Neural cell (in vitro differentiated cells): ENCODE data around the gene ASPSCR1. TPM values are rescaled to one million over a fixed set of nuclear protein-coding genes. Genes with fewer than 3 reads are reported as not detected.

Source experiments
- H2AFZ ChIP-seq: fragments of 200-600, 300-800 bp; sonication (generic), shearing (Covaris generic); 2 replicates; pipeline ENCODE4 v1.6.0; 2014; ENCODE audit warnings: low read depth, mild to moderate bottlenecking, antibody characterized with exemption, low read length, moderate library complexity
- H3F3A ChIP-seq: fragments of 200-600 bp; shearing (Covaris generic); 2 replicates; pipeline ENCODE4 v1.6.1; 2016; ENCODE audit warnings: mild to moderate bottlenecking, moderate library complexity, mixed read lengths, antibody characterized with exemption, low read length; ENCODE audit not compliant: insufficient read depth, poor library complexity, severe bottlenecking
- H3K27ac ChIP-seq: fragments of 200-600, 300-800 bp; sonication (generic), shearing (Covaris generic); 2 replicates; pipeline ENCODE4 v1.5.1; 2014; ENCODE audit warnings: mild to moderate bottlenecking, low read length, moderate library complexity
- H3K27me3 ChIP-seq: fragments of 300-800, 200-600 bp; sonication (generic), shearing (Covaris generic); 2 replicates; pipeline ENCODE4 v1.6.0; 2014; ENCODE audit warnings: mild to moderate bottlenecking, low read depth, low read length, moderate library complexity; ENCODE audit not compliant: insufficient read depth
- H3K36me3 ChIP-seq: fragments of 300-800, 200-600 bp; sonication (generic), shearing (Covaris generic); 2 replicates; pipeline ENCODE4 v1.5.1; 2014; ENCODE audit warnings: mild to moderate bottlenecking, antibody characterized with exemption, low read length, moderate library complexity; ENCODE audit not compliant: insufficient read depth
- H3K4me2 ChIP-seq: fragments of 300-800, 200-600 bp; sonication (generic), shearing (Covaris generic); 2 replicates; pipeline ENCODE4 v1.6.0; 2014; ENCODE audit warnings: mild to moderate bottlenecking, low read length
- H3K4me3 ChIP-seq: fragments of 300-800, 200-600 bp; sonication (generic), shearing (Covaris generic); 2 replicates; pipeline ENCODE4 v1.5.1; 2014; ENCODE audit warnings: mild to moderate bottlenecking, low read length, moderate library complexity
- H3K79me2 ChIP-seq: fragments of 200-600 bp; shearing (Covaris generic); replicated peaks from 2 replicates; pipeline ENCODE4 v1.6.0; 2014; ENCODE audit warnings: mild to moderate bottlenecking, low read length, moderate library complexity; ENCODE audit not compliant: insufficient read depth
- H3K9ac ChIP-seq: fragments of 300-800, 200-600 bp; sonication (generic), shearing (Covaris generic); 2 replicates; pipeline ENCODE4 v1.6.1; 2016; ENCODE audit warnings: mild to moderate bottlenecking, low read length, mixed read lengths
- H3K9me2 ChIP-seq: fragments of 200-600 bp; shearing (Covaris generic); 2 replicates; pipeline ENCODE4 v1.6.1; 2016; ENCODE audit warnings: mild to moderate bottlenecking, low read length, mixed read lengths; ENCODE audit not compliant: insufficient read depth
- H3K9me3 ChIP-seq: fragments of 200-600, 300-800 bp; sonication (generic), shearing (Covaris generic); 2 replicates; pipeline ENCODE4 v1.6.1; 2016; ENCODE audit warnings: mild to moderate bottlenecking, mixed run types, low read length, moderate library complexity, mixed read lengths
- H4K20me1 ChIP-seq: fragments of 200-600 bp; shearing (Covaris generic); 2 replicates; pipeline ENCODE4 v1.6.1; 2016; ENCODE audit warnings: mild to moderate bottlenecking, mixed run types; ENCODE audit not compliant: insufficient read depth
- CTCF ChIP-seq: fragments of 450-650 bp; IDR thresholded peaks from 2 replicates; pipeline ENCODE4 v1.5.1; 2014; ENCODE audit warnings: antibody characterized with exemption, mild to moderate bottlenecking, moderate library complexity; ENCODE audit not compliant: poor library complexity, severe bottlenecking
- EP300 ChIP-seq: fragments of 450-650 bp; conservative IDR thresholded peaks from 2 replicates; pipeline ENCODE4 v1.6.1; 2014; ENCODE audit warnings: antibody characterized with exemption, mild to moderate bottlenecking, moderate library complexity; ENCODE audit not compliant: poor library complexity, severe bottlenecking
- EZH2 ChIP-seq: fragments of 200-600, 300-800 bp; shearing (Covaris generic), sonication (generic); IDR thresholded peaks from 2 replicates; pipeline ENCODE4 v1.6.1; 2014; ENCODE audit warnings: antibody characterized with exemption, low read length, borderline replicate concordance, mild to moderate bottlenecking; ENCODE audit not compliant: insufficient read depth, poor library complexity, severe bottlenecking
- MXI1 ChIP-seq: fragments of 450-650 bp; conservative IDR thresholded peaks from 2 replicates; pipeline ENCODE4 v1.6.1; 2014; ENCODE audit warnings: antibody characterized with exemption, mild to moderate bottlenecking; ENCODE audit not compliant: poor library complexity, severe bottlenecking
- POLR2AphosphoS5 ChIP-seq: IDR thresholded peaks from 2 replicates; pipeline ENCODE4 v1.6.1; 2012
- RAD21 ChIP-seq: fragments of 450-650 bp; conservative IDR thresholded peaks from 2 replicates; pipeline ENCODE4 v1.6.1; 2014; ENCODE audit warnings: antibody characterized with exemption, mild to moderate bottlenecking, moderate library complexity
- REST ChIP-seq: IDR thresholded peaks from 2 replicates; pipeline ENCODE4 v1.6.1; 2012; ENCODE audit warnings: borderline replicate concordance
- SMC3 ChIP-seq: fragments of 450-650 bp; conservative IDR thresholded peaks from 2 replicates; pipeline ENCODE4 v1.6.1; 2014; ENCODE audit warnings: antibody characterized with exemption, mild to moderate bottlenecking, moderate library complexity; ENCODE audit not compliant: poor library complexity
- TAF1 ChIP-seq: IDR thresholded peaks from 2 replicates; pipeline ENCODE4 v1.6.1; 2012; ENCODE audit warnings: low read depth
- polyA plus RNA-seq: library from polyadenylated mRNA; depleted of rRNA; stranded (reverse); fragments of >200 nt; gene quantifications from 2 replicates; pipeline ENCODE4 v1.2.3, GENCODE V29; 2014

The ASPSCR1 gene
- polyA plus RNA-seq, 1 donor from 2014 or later, result 28.0 TPM

- Histone ChIP-seq H3K4me3 (no peak overlapping the region), H3K4me2 (no peak overlapping the region), H3K9me2 (no peaks in the 10 kb centered on the region), H2AFZ (no peak overlapping the region), H4K20me1 (no peaks in the 10 kb centered on the region), H3K9me3 (no peaks in the 10 kb centered on the region), H3K27me3 (no peaks in the 10 kb centered on the region), H3K79me2 (no peaks in the 10 kb centered on the region), H3F3A (no peaks in the 10 kb centered on the region), H3K36me3 (no peaks in the 10 kb centered on the region), H3K9ac (no peak overlapping the region), H3K27ac (no peak overlapping the region)
- no peak for TF ChIP-seq REST
- no peak for TF ChIP-seq EP300
- no peak for TF ChIP-seq RAD21
- TF ChIP-seq CTCF, result no peak
- TF ChIP-seq MXI1, result no peak
- no peak for TF ChIP-seq EZH2
- no peak for TF ChIP-seq SMC3
- no peak for TF ChIP-seq POLR2AphosphoS5
- no peak for TF ChIP-seq TAF1
These were observed 23.6 kb downstream of the ASPSCR1 start for GRCh38 chr17:82000803-82001570.

DNA sequence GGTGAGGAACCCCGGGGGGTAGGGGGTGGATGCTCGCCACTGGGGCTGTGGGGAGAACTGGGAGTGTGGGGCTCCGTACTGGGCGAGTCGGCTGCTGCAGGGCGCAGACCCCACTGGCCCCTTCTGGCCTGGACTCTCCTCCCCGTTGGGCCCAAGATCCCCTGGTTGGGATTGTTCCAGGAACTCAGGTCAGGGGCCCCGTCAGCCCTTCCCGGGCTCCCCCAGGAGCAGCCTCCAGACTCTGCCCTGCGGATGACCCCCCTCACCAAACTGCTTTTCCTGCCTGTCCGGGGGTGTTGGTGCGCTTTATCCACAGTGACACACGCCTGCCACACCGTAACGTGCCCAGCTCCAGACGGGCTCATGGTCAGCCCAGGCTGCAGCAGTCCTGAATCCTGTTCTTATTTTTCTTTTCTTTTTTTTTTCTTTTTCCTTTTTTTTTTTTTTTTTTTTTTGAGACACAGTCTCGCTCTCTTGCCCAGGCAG lies 24.2 kb downstream of the ASPSCR1 start:
- Histone ChIP-seq H3F3A (no peaks in the 10 kb centered on the region), H3K9ac (no peak overlapping the region), H3K27ac (no peak overlapping the region), H3K4me3 (no peak overlapping the region), H3K36me3 (no peaks in the 10 kb centered on the region), H3K9me2 (no peaks in the 10 kb centered on the region), H3K27me3 (no peaks in the 10 kb centered on the region), H3K4me2 (no peak overlapping the region), H2AFZ (no peak overlapping the region), H3K9me3 (no peaks in the 10 kb centered on the region), H4K20me1 (no peaks in the 10 kb centered on the region), H3K79me2 (no peaks in the 10 kb centered on the region)
- TF ChIP-seq POLR2AphosphoS5 (no peak), TAF1 (no peak), SMC3 (no peak), EP300 (no peak)
